ENCODE results near the gene AMER3.
"Not testable (repeated sequence)": the region's sequence is repeated elsewhere in the genome, so short reads cannot be mapped to it uniquely, and the experiment has no call there.

Gene AMER3

GRCh38 chr2:130755256-130756052, at the start of gene AMER3:
Gene AMER3 (plus strand): TSS chr2:130755540. CDS start chr2:130762073, 6,533 bp downstream.
- DNase-seq: no peak

GRCh38 chr2:130714795-130715194, 40.5 kb upstream of the AMER3 start:
- not testable (repeated sequence) for DNase-seq

- no peak for DNase-seq
Measured at GRCh38 chr2:130720036-130720435, 35.3 kb upstream of the AMER3 start.

GRCh38 chr2:130720528-130720927, 34.8 kb upstream of the AMER3 start:
- no peak for DNase-seq

GRCh38 chr2:130724455-130724854, 30.9 kb upstream of the AMER3 start:
- DNase-seq: no peak

- DNase-seq: no peak
Measured at GRCh38 chr2:130726614-130727180, 28.6 kb upstream of the AMER3 start.

- peak; percentile 58 to 80 (median 77) for DNase-seq
Measured at GRCh38 chr2:130727286-130727924, 27.9 kb upstream of the AMER3 start.

- no peak for DNase-seq
Measured at GRCh38 chr2:130728007-130728454, 27.3 kb upstream of the AMER3 start.

GRCh38 chr2:130728549-130729316, 26.6 kb upstream of the AMER3 start, which contains the start of gene GPR148:
Gene GPR148 (plus strand): TSS chr2:130729070. CDS start chr2:130729152, 82 bp downstream.
- no peak for DNase-seq

GRCh38 chr2:130729322-130730299, 25.7 kb upstream of the AMER3 start:
- DNase-seq: no peak

GRCh38 chr2:130732257-130732656, 23.1 kb upstream of the AMER3 start:
- not testable (repeated sequence) for DNase-seq

GRCh38 chr2:130735200-130735599, 20.1 kb upstream of the AMER3 start:
- no peak for DNase-seq

GRCh38 chr2:130736487-130736886, 18.9 kb upstream of the AMER3 start:
- DNase-seq: no peak

- DNase-seq: no peak
Measured at GRCh38 chr2:130737592-130737991, 17.7 kb upstream of the AMER3 start.

- no peak for DNase-seq
Measured at GRCh38 chr2:130740671-130741070, 14.7 kb upstream of the AMER3 start.

- no peak for DNase-seq
Measured at GRCh38 chr2:130743278-130743677, 12.1 kb upstream of the AMER3 start.

- DNase-seq: no peak
Measured at GRCh38 chr2:130744287-130745117, 10.8 kb upstream of the AMER3 start.

- DNase-seq: no peak
Measured at GRCh38 chr2:130749078-130749477, 6.3 kb upstream of the AMER3 start.

GRCh38 chr2:130749641-130750040, 5.7 kb upstream of the AMER3 start:
- DNase-seq: no peak

- DNase-seq: no peak
Measured at GRCh38 chr2:130754811-130755210, 529 bp upstream of the AMER3 start.

Data from activated naive CD4-positive, alpha-beta T cell (primary cell).